ENCODE measurements around the gene PRSS1. TPM values are rescaled to one million over a fixed set of nuclear protein-coding genes. Genes with fewer than 3 reads are reported as not detected.

PRSS1 gene
- total RNA-seq, 3 donors from 2014 or later (not counting 1 experiment from before 2014, with no cell fraction given), result not detected

DNA sequence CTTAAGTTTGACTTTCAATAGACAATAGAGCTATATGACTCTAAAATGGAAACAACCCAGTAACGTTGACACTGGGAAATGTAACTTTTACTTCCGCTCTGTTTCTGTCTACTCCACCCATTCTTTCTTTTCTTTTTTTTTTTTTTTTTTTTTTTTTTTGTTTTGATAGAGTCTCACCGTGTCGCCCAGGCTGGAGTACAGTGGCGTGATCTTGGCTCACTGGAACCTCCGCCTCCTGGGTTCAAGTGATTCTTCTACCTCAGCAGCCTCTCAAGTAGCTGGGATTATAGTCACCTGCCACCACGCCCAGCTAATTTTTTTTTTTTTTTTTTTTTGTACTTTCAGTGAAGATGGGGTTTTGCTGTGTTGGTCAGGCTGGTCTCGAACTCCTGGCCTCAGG is 35.4 kb downstream of the PRSS1 start:
- Mint-ChIP-seq H3K4me3 (peak overlapping the region; percentile 65), H3K36me3 (no peaks in the 10 kb centered on the region), H3K27ac (peak overlapping the region; percentile 92 to 100), H3K9me3 (peaks cover 0 to 2% of the 10 kb centered on the region in 2 donors), H3K27me3 (ENCODE audit: low read depth in 2 of 2) (no peaks in the 10 kb centered on the region), H3K4me1 (peaks cover 71 to 84% of the 10 kb centered on the region in 2 donors)
- H3K36me3 ChIP-seq (ENCODE audit: control insufficient read depth, insufficient read depth, low read length), result no peaks in the 10 kb centered on the region
- ATAC-seq, result peak in 1 of 3 donors; percentile 3
- H3K27ac ChIP-seq (ENCODE audit: low read length), result peak overlapping the region; percentile 99
- intact Hi-C loops (cut with micrococcal nuclease), result loop anchor here (2.0 kb wide), 1 partner anchor 14 kb away; no protein-coding TSS in a partner anchor
- no peaks in the 10 kb centered on the region for H3K27me3 ChIP-seq (ENCODE audit: control insufficient read depth, insufficient read depth, low read length)
- H3K4me3 ChIP-seq (ENCODE audit: low read length), result no peak overlapping the region
- H3K4me1 ChIP-seq (ENCODE audit: control insufficient read depth, insufficient read depth, low read length), result peaks cover 43% of the 10 kb centered on the region
- peak in 1 of 2 donors; percentile 69 for DNase-seq
- 48% methylated on average over 5 of the region's 8 CpGs for WGBS (ENCODE audit: insufficient coverage)
- no peaks in the 10 kb centered on the region for H3K9me3 ChIP-seq (ENCODE audit: control insufficient read depth, insufficient read depth, low read length)
- TF ChIP-seq, protein P1, sequence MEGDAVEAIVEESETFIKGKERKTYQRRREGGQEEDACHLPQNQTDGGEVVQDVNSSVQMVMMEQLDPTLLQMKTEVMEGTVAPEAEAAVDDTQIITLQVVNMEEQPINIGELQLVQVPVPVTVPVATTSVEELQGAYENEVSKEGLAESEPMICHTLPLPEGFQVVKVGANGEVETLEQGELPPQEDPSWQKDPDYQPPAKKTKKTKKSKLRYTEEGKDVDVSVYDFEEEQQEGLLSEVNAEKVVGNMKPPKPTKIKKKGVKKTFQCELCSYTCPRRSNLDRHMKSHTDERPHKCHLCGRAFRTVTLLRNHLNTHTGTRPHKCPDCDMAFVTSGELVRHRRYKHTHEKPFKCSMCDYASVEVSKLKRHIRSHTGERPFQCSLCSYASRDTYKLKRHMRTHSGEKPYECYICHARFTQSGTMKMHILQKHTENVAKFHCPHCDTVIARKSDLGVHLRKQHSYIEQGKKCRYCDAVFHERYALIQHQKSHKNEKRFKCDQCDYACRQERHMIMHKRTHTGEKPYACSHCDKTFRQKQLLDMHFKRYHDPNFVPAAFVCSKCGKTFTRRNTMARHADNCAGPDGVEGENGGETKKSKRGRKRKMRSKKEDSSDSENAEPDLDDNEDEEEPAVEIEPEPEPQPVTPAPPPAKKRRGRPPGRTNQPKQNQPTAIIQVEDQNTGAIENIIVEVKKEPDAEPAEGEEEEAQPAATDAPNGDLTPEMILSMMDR (IDR thresholded peaks at IDR 0.05), result no peak

DNA sequence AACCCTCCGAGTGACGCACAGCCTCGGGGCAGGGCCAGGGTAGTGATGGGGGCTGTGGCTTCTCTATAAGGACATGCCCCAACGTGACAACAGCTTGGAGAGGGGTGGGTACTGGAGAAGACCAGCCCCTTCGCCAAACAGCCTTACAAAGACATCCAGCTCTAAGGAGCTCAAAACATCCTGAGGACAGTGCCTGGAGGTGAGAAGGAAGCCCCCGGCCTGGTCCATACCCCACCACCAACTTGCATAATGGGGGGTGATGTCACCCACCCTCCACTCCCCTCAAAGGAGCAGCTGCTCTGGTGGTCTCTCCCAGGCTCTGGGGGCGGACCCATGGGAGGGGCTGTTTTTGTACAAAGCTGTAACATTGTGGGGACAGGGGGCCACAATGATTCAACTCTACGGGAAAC is 36.6 kb downstream of the PRSS1 start:
- peak overlapping the region; percentile 63 for H3K4me3 ChIP-seq (ENCODE audit: low read length)
- DNase-seq (peak; percentile 84 to 92), ATAC-seq (peak; percentile 79 to 93 (median 83))
- intact Hi-C loops (cut with micrococcal nuclease), result loop anchor here (2.0 kb wide), 1 partner anchor 13 kb away; no protein-coding TSS in a partner anchor
- H3K27ac ChIP-seq (ENCODE audit: low read length), result peak overlapping the region; percentile 99
- Mint-ChIP-seq H3K4me1 (peaks cover 70 to 84% of the 10 kb centered on the region in 2 donors), H3K36me3 (no peaks in the 10 kb centered on the region), H3K27ac (peak overlapping the region; percentile 92 to 100), H3K9me3 (peaks cover 0 to 2% of the 10 kb centered on the region in 2 donors), H3K27me3 (ENCODE audit: low read depth in 2 of 2) (no peaks in the 10 kb centered on the region), H3K4me3 (peak overlapping the region; percentile 87)
- peaks cover 51% of the 10 kb centered on the region for H3K4me1 ChIP-seq (ENCODE audit: control insufficient read depth, insufficient read depth, low read length)
- H3K36me3 ChIP-seq (ENCODE audit: control insufficient read depth, insufficient read depth, low read length), result peaks cover 3% of the 10 kb centered on the region
- H3K9me3 ChIP-seq (ENCODE audit: control insufficient read depth, insufficient read depth, low read length), result no peaks in the 10 kb centered on the region
- 17% methylated on average over 2 of the region's 8 CpGs for WGBS (ENCODE audit: insufficient coverage)
- TF ChIP-seq, protein P1 (IDR thresholded peaks at IDR 0.05), result no peak
- H3K27me3 ChIP-seq (ENCODE audit: control insufficient read depth, insufficient read depth, low read length), result no peaks in the 10 kb centered on the region

DNA sequence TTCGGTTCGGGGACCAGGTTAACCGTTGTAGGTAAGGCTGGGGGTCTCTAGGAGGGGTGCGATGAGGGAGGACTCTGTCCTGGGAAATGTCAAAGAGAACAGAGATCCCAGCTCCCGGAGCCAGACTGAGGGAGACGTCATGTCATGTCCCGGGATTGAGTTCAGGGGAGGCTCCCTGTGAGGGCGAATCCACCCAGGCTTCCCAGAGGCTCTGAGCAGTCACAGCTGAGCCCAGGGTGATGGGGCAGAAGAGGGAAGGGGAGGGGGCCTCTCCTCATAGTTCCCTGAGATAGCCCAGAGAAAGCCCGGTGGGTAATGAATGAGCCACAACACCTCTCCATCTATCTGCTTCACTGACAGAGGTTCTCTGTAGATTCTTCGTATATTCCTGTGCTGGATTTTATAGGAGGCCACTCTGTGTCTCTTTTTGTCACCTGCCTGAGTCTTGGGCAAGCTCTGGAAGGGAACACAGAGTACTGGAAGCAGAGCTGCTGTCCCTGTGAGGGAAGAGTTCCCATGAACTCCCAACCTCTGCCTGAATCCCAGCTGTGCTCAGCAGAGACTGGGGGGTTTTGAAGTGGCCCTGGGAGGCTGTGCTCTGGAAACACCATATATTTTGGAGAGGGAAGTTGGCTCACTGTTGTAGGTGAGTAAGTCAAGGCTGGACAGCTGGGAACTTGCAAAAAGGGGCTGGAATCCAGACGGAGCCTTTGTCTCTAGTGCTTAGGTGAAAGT is 37.9 kb downstream of the PRSS1 start:
- Mint-ChIP-seq H3K27ac (peak overlapping the region; percentile 92 to 100), H3K36me3 (no peaks in the 10 kb centered on the region), H3K4me3 (peak overlapping the region; percentile 87), H3K9me3 (peaks cover 0 to 2% of the 10 kb centered on the region in 2 donors), H3K4me1 (peaks cover 77 to 95% of the 10 kb centered on the region in 2 donors), H3K27me3 (ENCODE audit: low read depth in 2 of 2) (no peaks in the 10 kb centered on the region)
- intact Hi-C loops (cut with micrococcal nuclease), result loop anchor here (1.0 kb wide), 1 partner anchor 8 kb away; no protein-coding TSS in a partner anchor
- no peaks in the 10 kb centered on the region for H3K9me3 ChIP-seq (ENCODE audit: control insufficient read depth, insufficient read depth, low read length)
- no peaks in the 10 kb centered on the region for H3K27me3 ChIP-seq (ENCODE audit: control insufficient read depth, insufficient read depth, low read length)
- DNase-seq (peak in 1 of 2 donors; percentile 6), ATAC-seq (no peak)
- peaks cover 62% of the 10 kb centered on the region for H3K4me1 ChIP-seq (ENCODE audit: control insufficient read depth, insufficient read depth, low read length)
- H3K4me3 ChIP-seq (ENCODE audit: low read length), result peak overlapping the region; percentile 63
- TF ChIP-seq, protein P1 (IDR thresholded peaks at IDR 0.05), result no peak
- peak overlapping the region; percentile 99 for H3K27ac ChIP-seq (ENCODE audit: low read length)
- 73% methylated on average over 10 of the region's 11 CpGs for WGBS (ENCODE audit: insufficient coverage)
- H3K36me3 ChIP-seq (ENCODE audit: control insufficient read depth, insufficient read depth, low read length), result peaks cover 10% of the 10 kb centered on the region

All from natural killer cell (primary cell).